HEK293 (cell line): ENCODE data around the gene SFXN4.

Experiments used
- CTCF ChIA-PET: fragments of 350-600 bp; formaldehyde crosslinking; extraction: SDS; loops from one replicate; lab custom pipeline; 2021; ENCODE audit warnings: antibody characterized with exemption; lab: Yijun Ruan, JAX
- POLR2A ChIA-PET: fragments of 300-600 bp; formaldehyde crosslinking; extraction: SDS; loops from one replicate; lab custom pipeline; 2020; ENCODE audit warnings: antibody characterized with exemption, inconsistent platforms; lab: Yijun Ruan, JAX
- H3K27ac ChIP-seq: fragments of 200-500 bp; sonication (Bioruptor generic); 2 replicates; pipeline ENCODE4 v1.5.1; 2014; ENCODE audit warnings: low read depth, low read length, control low read depth, inconsistent platforms; ENCODE audit errors: extremely low read depth
- H3K36me3 ChIP-seq, 2 experiments: fragments of 200-500 bp in 1 of 2; sonication (Bioruptor generic) in 1 of 2; 1 replicate in 1 of 2; 2 replicates in 1 of 2; pipeline ENCODE4 v1.5.1; 2014 to 2017; ENCODE audit warnings: inconsistent platforms in 2 of 2, low read length in 2 of 2; ENCODE audit not compliant: control insufficient read depth in 2 of 2, insufficient read depth in 1 of 2
- H3K4me1 ChIP-seq: fragments of 200-500 bp; sonication (Bioruptor generic); 2 replicates; pipeline ENCODE4 v1.5.1; 2014; ENCODE audit warnings: mild to moderate bottlenecking, low read length, inconsistent platforms; ENCODE audit not compliant: control insufficient read depth, insufficient read depth
- H3K4me3 ChIP-seq: 2 replicates; pipeline ENCODE4 v1.5.1; 2011; ENCODE audit warnings: low read depth, mild to moderate bottlenecking, control low read depth, low read length, moderate library complexity
- H3K9me3 ChIP-seq: fragments of 200-500 bp; sonication (Bioruptor generic); 2 replicates; pipeline ENCODE4 v1.5.1; 2014; ENCODE audit warnings: low read depth, low read length, inconsistent platforms; ENCODE audit not compliant: control insufficient read depth, insufficient read depth
- INSM2 ChIP-seq: fragments of 450-650 bp; formaldehyde crosslinking; IDR thresholded peaks from 2 replicates; pipeline ENCODE4 v1.5.1; 2016; ENCODE audit warnings: missing biosample characterization, missing genetic modification characterization
- PATZ1 ChIP-seq: fragments of 450-650 bp; formaldehyde crosslinking; IDR thresholded peaks from 2 replicates; pipeline ENCODE4 v1.5.1; 2016; ENCODE audit warnings: missing biosample characterization, missing genetic modification characterization
- ZBTB48 ChIP-seq: fragments of 450-650 bp; formaldehyde crosslinking; IDR thresholded peaks from 2 replicates; pipeline ENCODE4 v1.5.1; 2016; ENCODE audit warnings: missing biosample characterization, missing genetic modification characterization
- ZBTB7A ChIP-seq: fragments of 450-650 bp; formaldehyde crosslinking; IDR thresholded peaks from 2 replicates; pipeline ENCODE4 v1.5.1; 2016; ENCODE audit warnings: low read depth, missing biosample characterization, missing genetic modification characterization
- ZIC2 ChIP-seq: fragments of 450-650 bp; formaldehyde crosslinking; IDR thresholded peaks from 2 replicates; pipeline ENCODE4 v1.5.1; 2016; ENCODE audit warnings: missing biosample characterization, missing genetic modification characterization
- ZNF138 ChIP-seq: fragments of 450-650 bp; formaldehyde crosslinking; IDR thresholded peaks from 2 replicates; pipeline ENCODE4 v1.5.1; 2016; ENCODE audit warnings: missing biosample characterization, missing genetic modification characterization, borderline replicate concordance
- ZNF18 ChIP-seq: fragments of 450-650 bp; formaldehyde crosslinking; IDR thresholded peaks from 2 replicates; pipeline ENCODE4 v1.5.1; 2016; ENCODE audit warnings: missing biosample characterization, missing genetic modification characterization
- ZNF19 ChIP-seq: fragments of 450-650 bp; formaldehyde crosslinking; IDR thresholded peaks from 2 replicates; pipeline ENCODE4; 2016; ENCODE audit warnings: missing biosample characterization, missing genetic modification characterization, low read depth
- ZNF239 ChIP-seq: fragments of 450-650 bp; formaldehyde crosslinking; IDR thresholded peaks from 2 replicates; pipeline ENCODE4 v1.5.1; 2016; ENCODE audit warnings: missing biosample characterization, missing genetic modification characterization
- ZNF248 ChIP-seq: fragments of 450-650 bp; formaldehyde crosslinking; IDR thresholded peaks from 2 replicates; pipeline ENCODE4 v1.5.1; 2017; ENCODE audit warnings: missing biosample characterization, missing genetic modification characterization
- ZNF274 ChIP-seq, 2 experiments: fragments of 200-500 bp in 1 of 2; fragments of 450-650 bp in 1 of 2; sonication (Bioruptor generic) in 1 of 2; formaldehyde crosslinking in 1 of 2; IDR thresholded peaks; 2 replicates each; pipeline versions ENCODE4 v1.5.1 to v1.6.1; 2014 to 2016; ENCODE audit warnings: borderline replicate concordance in 1 of 2, inconsistent platforms in 1 of 2, low read length in 1 of 2, missing biosample characterization in 1 of 2, missing genetic modification characterization in 1 of 2
- ZNF311 ChIP-seq: fragments of 450-650 bp; formaldehyde crosslinking; IDR thresholded peaks from 2 replicates; pipeline ENCODE4 v1.5.1; 2017; ENCODE audit warnings: missing biosample characterization, missing genetic modification characterization, borderline replicate concordance
- ZNF350 ChIP-seq: fragments of 450-650 bp; formaldehyde crosslinking; IDR thresholded peaks from 2 replicates; pipeline ENCODE4 v1.5.0; 2017; ENCODE audit warnings: missing biosample characterization, mild to moderate bottlenecking, missing genetic modification characterization
- ZNF501 ChIP-seq: fragments of 450-650 bp; formaldehyde crosslinking; IDR thresholded peaks from 2 replicates; pipeline ENCODE4 v1.5.1; 2016; ENCODE audit warnings: missing biosample characterization, missing genetic modification characterization
- ZNF518A ChIP-seq: fragments of 450-650 bp; formaldehyde crosslinking; conservative IDR thresholded peaks from 2 replicates; pipeline ENCODE4 v1.5.1; 2016; ENCODE audit warnings: low read depth, missing biosample characterization, missing genetic modification characterization
- ZNF621 ChIP-seq: fragments of 450-650 bp; formaldehyde crosslinking; IDR thresholded peaks from 2 replicates; pipeline ENCODE4 v1.5.1; 2017; ENCODE audit warnings: missing biosample characterization, missing genetic modification characterization
- ZNF626 ChIP-seq: fragments of 450-650 bp; sonication (Bioruptor Pico); formaldehyde crosslinking; IDR thresholded peaks from 2 replicates; pipeline ENCODE4 v1.5.1; 2018; ENCODE audit warnings: missing biosample characterization, missing genetic modification characterization, inconsistent platforms
- ZNF704 ChIP-seq: fragments of 450-650 bp; formaldehyde crosslinking; IDR thresholded peaks from 2 replicates; pipeline ENCODE4 v1.5.1; 2016; ENCODE audit warnings: missing biosample characterization, missing genetic modification characterization
- ZNF768 ChIP-seq: fragments of 450-650 bp; formaldehyde crosslinking; IDR thresholded peaks from 2 replicates; pipeline ENCODE4 v1.5.1; 2018; ENCODE audit warnings: missing biosample characterization, mild to moderate bottlenecking, missing genetic modification characterization
- ZNF776 ChIP-seq: fragments of 450-650 bp; formaldehyde crosslinking; IDR thresholded peaks from 2 replicates; pipeline ENCODE4 v1.5.0; 2017; ENCODE audit warnings: missing biosample characterization, missing genetic modification characterization, borderline replicate concordance

Gene SFXN4

GRCh38 chr10:119211176-119211575 is 45.7 kb upstream of the SFXN4 start (continued):
- TF ChIP-seq PATZ1 (tag by site-specific recombination): no peak
- no peak for TF ChIP-seq ZNF768
- TF ChIP-seq INSM2 (tag by site-specific recombination): peak; percentile 15; the same call in 1 of the 2 replicates
- no peak for TF ChIP-seq ZIC2 (tag by site-specific recombination)
- TF ChIP-seq ZNF248 (tag by site-specific recombination): no peak
- no peak for TF ChIP-seq ZNF274 (IDR thresholded peaks at IDR 0.05; ENCODE audit: low read length)
- TF ChIP-seq ZNF274 (tag by site-specific recombination; IDR thresholded peaks at IDR 0.05; ENCODE audit: borderline replicate concordance): no peak
- no peak for TF ChIP-seq ZNF138 (tag by site-specific recombination)
- TF ChIP-seq ZNF776 (tag by site-specific recombination): no peak
- TF ChIP-seq ZNF626 (tag by site-specific recombination): no peak
- no peak for TF ChIP-seq ZNF311 (tag by site-specific recombination)

GRCh38 chr10:119210633-119211032 is 45.1 kb upstream of the SFXN4 start:
- CTCF ChIA-PET: interaction anchor here (0.6 to 3.0 kb wide), 14 partner anchors 7 to 1767 kb away, joined by 3 to 17 read pairs (median 4); no protein-coding TSS in a partner anchor
- Histone ChIP-seq H3K4me3 (no peak overlapping the region), H3K36me3 (no peaks in the 10 kb centered on the region)
- POLR2A ChIA-PET: interaction anchor here (1.3 kb wide), 1 partner anchor 97 kb away, joined by 3 read pairs; no protein-coding TSS in a partner anchor
- TF ChIP-seq ZNF19 (tag by site-specific recombination) (no peak), ZNF518A (no peak), ZNF350 (no peak), ZNF621 (tag by site-specific recombination) (no peak), ZNF501 (tag by site-specific recombination) (no peak), ZBTB48 (tag by site-specific recombination) (no peak), ZBTB7A (no peak), ZNF704 (tag by site-specific recombination) (no peak), ZNF776 (tag by site-specific recombination) (no peak), ZNF18 (tag by site-specific recombination) (no peak), ZNF239 (tag by site-specific recombination) (no peak)
- TF ChIP-seq, all 188 proteins: peak for 0
- Histone ChIP-seq H3K4me1 (peaks cover 38% of the 10 kb centered on the region), H3K9me3 (no peaks in the 10 kb centered on the region), H3K27ac (0 out of 2 replicates have a peak overlapping the region, but pooled peaks have one; percentile 67)
